ENCODE results near the gene CLCN4.

GRCh38 chrX:10167573-10167972 lies 10.8 kb downstream of the CLCN4 start:
- TF ChIP-seq CTCF (IDR thresholded peaks at IDR 0.05) (no peak), EZH2 (IDR thresholded peaks at IDR 0.05; ENCODE audit: borderline replicate concordance, insufficient read depth, low read depth, low read length, poor library complexity, severe bottlenecking) (no peak)
